Suprapubic skin (tissue), 4 donors: ENCODE results near the gene PSAT1. TPM values are rescaled to one million over a fixed set of nuclear protein-coding genes. Genes with fewer than 3 reads are reported as not detected.

Experiments
- DNase-seq, 2 donors: peaks; one replicate each; pipeline ENCODE4 v3.0.0-alpha.2; 2019; ENCODE audit warnings: low spot score in 2 of 2
- H3K27ac ChIP-seq: fragments of 200-600 bp; sonication (generic); one replicate; pipeline ENCODE4 v1.5.1; 2019
- H3K27me3 ChIP-seq: fragments of 200-600 bp; sonication (generic); one replicate; pipeline ENCODE4 v1.5.1; 2019
- H3K36me3 ChIP-seq: fragments of 200-600 bp; sonication (generic); one replicate; pipeline ENCODE4 v1.5.1; 2019
- H3K4me1 ChIP-seq: fragments of 200-600 bp; sonication (generic); one replicate; pipeline ENCODE4 v1.5.1; 2019
- H3K4me3 ChIP-seq: fragments of 200-600 bp; sonication (generic); one replicate; pipeline ENCODE4 v1.5.1; 2019; ENCODE audit warnings: mild to moderate bottlenecking
- H3K9me3 ChIP-seq: fragments of 200-600 bp; sonication (generic); one replicate; pipeline ENCODE4 v1.5.1; 2019
- CTCF ChIP-seq, 2 donors: fragments of 200-600 bp in 1 of 2; fragments of 450-650 bp in 1 of 2; sonication (generic) in 1 of 2; IDR thresholded peaks; one replicate each; pipeline ENCODE4 v1.5.1; 2016 to 2019; ENCODE audit warnings: antibody characterized with exemption in 2 of 2, mild to moderate bottlenecking in 1 of 2, moderate library complexity in 1 of 2
- EP300 ChIP-seq: sonication (generic); formaldehyde crosslinking; IDR thresholded peaks from one replicate; pipeline ENCODE4 v1.6.1; 2017; ENCODE audit warnings: antibody characterized with exemption
- POLR2A ChIP-seq, 2 donors: fragments of 450-650 bp; IDR thresholded peaks; one replicate each; pipeline ENCODE4 v1.6.1; 2017; ENCODE audit warnings: antibody characterized with exemption in 2 of 2, mild to moderate bottlenecking in 2 of 2, moderate library complexity in 2 of 2
- POLR2AphosphoS5 ChIP-seq, 3 donors: sonication (generic); formaldehyde crosslinking; IDR thresholded peaks; one replicate each; pipeline ENCODE4 v1.6.1; 2017; ENCODE audit warnings: antibody characterized with exemption in 3 of 3
- WGBS: methylation state at CpG from one replicate; pipeline ENCODE4 v1.1.5; 2018; 5-methylcytosine and 5-hydroxymethylcytosine counted together
- total RNA-seq, 4 donors: library from RNA; depleted of rRNA; stranded (reverse); fragments of >200 nt; gene quantifications; one replicate each; pipeline ENCODE4 v1.1.0, GENCODE V29; 2016

PSAT1 gene
- total RNA-seq, 4 donors from 2014 or later, result 47.4 to 101 (median 75.7) TPM

- DNase-seq, result no peak
Measured at GRCh38 chr9:78365748-78366697, 69.1 kb downstream of the PSAT1 start.

GRCh38 chr9:78366827-78367226 is 69.9 kb downstream of the PSAT1 start:
- Histone ChIP-seq H3K36me3 (no peaks in the 10 kb centered on the region), H3K4me1 (no peaks in the 10 kb centered on the region), H3K9me3 (no peaks in the 10 kb centered on the region), H3K27ac (no peak overlapping the region), H3K4me3 (no peak overlapping the region), H3K27me3 (peaks cover 7% of the 10 kb centered on the region)
- no peak for TF ChIP-seq POLR2AphosphoS5 (IDR thresholded peaks at IDR 0.05)
- no peak for TF ChIP-seq EP300
- no peak for TF ChIP-seq POLR2A (IDR thresholded peaks at IDR 0.05)
- TF ChIP-seq CTCF (IDR thresholded peaks at IDR 0.05), result no peak
- WGBS, result 100% methylated on average over 3 of the region's 3 CpGs
- DNase-seq, result no peak

More at GRCh38 chr9:78365748-78366697, 69.1 kb downstream of the PSAT1 start:
- H3K27ac ChIP-seq, result no peak overlapping the region
- H3K4me1 ChIP-seq, result no peaks in the 10 kb centered on the region
- WGBS, result 61% methylated on average over 4 of the region's 4 CpGs
- H3K4me3 ChIP-seq, result no peak overlapping the region
- H3K36me3 ChIP-seq, result no peaks in the 10 kb centered on the region
- TF ChIP-seq POLR2A (IDR thresholded peaks at IDR 0.05), result no peak
- TF ChIP-seq CTCF (IDR thresholded peaks at IDR 0.05), result peak in 1 of 2 donors; percentile 38
- H3K9me3 ChIP-seq, result no peaks in the 10 kb centered on the region
- H3K27me3 ChIP-seq, result peaks cover 7% of the 10 kb centered on the region

GRCh38 chr9:78368236-78368635 is 71.3 kb downstream of the PSAT1 start:
- no peak overlapping the region for H3K4me3 ChIP-seq
- H3K27me3 ChIP-seq, result peaks cover 15% of the 10 kb centered on the region
- DNase-seq, result no peak
- no peak for TF ChIP-seq CTCF (IDR thresholded peaks at IDR 0.05)
- H3K27ac ChIP-seq, result no peak overlapping the region
- H3K9me3 ChIP-seq, result no peaks in the 10 kb centered on the region
- WGBS, result 81% methylated on average over 6 of the region's 6 CpGs
- H3K4me1 ChIP-seq, result no peaks in the 10 kb centered on the region
- H3K36me3 ChIP-seq, result no peaks in the 10 kb centered on the region

GRCh38 chr9:78369639-78370219 is 72.8 kb downstream of the PSAT1 start:
- Histone ChIP-seq H3K4me3 (no peak overlapping the region), H3K4me1 (no peaks in the 10 kb centered on the region), H3K27me3 (peaks cover 18% of the 10 kb centered on the region), H3K9me3 (no peaks in the 10 kb centered on the region), H3K27ac (no peak overlapping the region), H3K36me3 (no peaks in the 10 kb centered on the region)
- TF ChIP-seq CTCF (IDR thresholded peaks at IDR 0.05), result peak; percentile 48 to 73
- no peak for TF ChIP-seq EP300
- WGBS, result 30% methylated on average over 8 of the region's 8 CpGs
- no peak for DNase-seq

GRCh38 chr9:78370991-78371390 is 74.1 kb downstream of the PSAT1 start:
- no peak for DNase-seq
- Histone ChIP-seq H3K4me3 (no peak overlapping the region), H3K36me3 (no peaks in the 10 kb centered on the region), H3K27me3 (peaks cover 23% of the 10 kb centered on the region), H3K27ac (no peak overlapping the region), H3K4me1 (no peaks in the 10 kb centered on the region), H3K9me3 (no peaks in the 10 kb centered on the region)
- WGBS, result 79% methylated on average over 7 of the region's 7 CpGs
- TF ChIP-seq EP300, result no peak
